ENCODE measurements around the gene TTC28. TPM values are rescaled to one million over a fixed set of nuclear protein-coding genes. Genes with fewer than 3 reads are reported as not detected.

Gene TTC28
- total and polyA plus RNA-seq, 12 donors, result 2.1 to 27.7 (median 20.4) TPM

GRCh38 chr22:28053896-28054818 lies 625.5 kb downstream of the TTC28 start:
- DNase-seq (no peak), ATAC-seq (no peak)
- TF ChIP-seq CTCF (IDR thresholded peaks at IDR 0.05), result no peak
- WGBS, 2 donors, result 86 to 87% methylated on average over 6 of the region's 6 CpGs
- Histone ChIP-seq H3K4me3 (no peak overlapping the region), H3K27me3 (no peaks in the 10 kb centered on the region), H3K36me3 (no peaks in the 10 kb centered on the region), H3K9me3 (no peaks in the 10 kb centered on the region), H3K4me1 (peaks cover 0 to 13% (median 0%) of the 10 kb centered on the region in 9 donors), H3K27ac (no peak overlapping the region)
- intact Hi-C loops (cut with DNase I), result loop anchor here in 9 of 10 donors (2.0 to 10.0 kb wide), 5 partner anchors 57 to 541 kb away; no protein-coding TSS in a partner anchor

GRCh38 chr22:28052825-28053269 lies 626.8 kb downstream of the TTC28 start:
- WGBS, 2 donors, result 89 to 92% methylated on average over 9 of the region's 9 CpGs
- Histone ChIP-seq H3K9me3 (no peaks in the 10 kb centered on the region), H3K4me1 (peaks cover 0 to 24% (median 6%) of the 10 kb centered on the region in 9 donors), H3K27ac (no peak overlapping the region), H3K36me3 (no peaks in the 10 kb centered on the region), H3K4me3 (no peak overlapping the region), H3K27me3 (no peaks in the 10 kb centered on the region)
- ATAC-seq, result no peak
- no peak for DNase-seq
- no peak for TF ChIP-seq CTCF (IDR thresholded peaks at IDR 0.05)
- intact Hi-C loops (cut with DNase I), result loop anchor here in 9 of 10 donors (2.0 to 10.0 kb wide), 5 partner anchors 58 to 542 kb away; no protein-coding TSS in a partner anchor

- intact Hi-C loops (cut with DNase I), result loop anchor here (1.0 to 10.0 kb wide), 7 partner anchors 59 to 543 kb away; no protein-coding TSS in a partner anchor
- no peaks in the 10 kb centered on the region for H3K27me3 ChIP-seq
- peak in 7 of 8 donors; percentile 50 to 73 (median 71) for ATAC-seq
- TF ChIP-seq CTCF (IDR thresholded peaks at IDR 0.05), result peak; percentile 77 to 95 (median 87)
- peaks cover 0 to 31% (median 7%) of the 10 kb centered on the region in 9 donors for H3K4me1 ChIP-seq
- peak; percentile 72 to 81 for DNase-seq
- H3K36me3 ChIP-seq, result no peaks in the 10 kb centered on the region
- 51 to 55% methylated on average over 5 of the region's 5 CpGs for WGBS, 2 donors
- H3K27ac ChIP-seq, result no peak overlapping the region
- H3K4me3 ChIP-seq, result no peak overlapping the region
- no peaks in the 10 kb centered on the region for H3K9me3 ChIP-seq
Observed at GRCh38 chr22:28051787-28052356, 627.8 kb downstream of the TTC28 start.

GRCh38 chr22:28051091-28051786 lies 628.4 kb downstream of the TTC28 start:
- H3K9me3 ChIP-seq, result no peaks in the 10 kb centered on the region
- DNase-seq (no peak), ATAC-seq (no peak)
- no peak overlapping the region for H3K4me3 ChIP-seq
- no peak for TF ChIP-seq CTCF (IDR thresholded peaks at IDR 0.05)
- H3K27ac ChIP-seq, result peak overlapping the region in 1 of 10 donors; percentile 2
- 72 to 81% methylated on average over 7 of the region's 7 CpGs for WGBS, 2 donors
- peaks cover 0 to 31% (median 7%) of the 10 kb centered on the region in 9 donors for H3K4me1 ChIP-seq
- no peaks in the 10 kb centered on the region for H3K36me3 ChIP-seq
- intact Hi-C loops (cut with DNase I), result loop anchor here (1.0 to 10.0 kb wide), 6 partner anchors 391 to 544 kb away; no protein-coding TSS in a partner anchor
- no peaks in the 10 kb centered on the region for H3K27me3 ChIP-seq
